Left renal pelvis (tissue), 4 donors: ENCODE results near the gene CASS4. TPM values are rescaled to one million over a fixed set of nuclear protein-coding genes. Genes with fewer than 3 reads are reported as not detected.
A peak's percentile ranks its signal among the peaks of the same experiment; 100 is the strongest.
"Not testable (repeated sequence)": the region's sequence is repeated elsewhere in the genome, so short reads cannot be mapped to it uniquely, and the experiment has no call there.

Experiments
- DNase-seq, 4 donors: peaks; one replicate each; pipeline ENCODE4 v3.0.0-alpha.2; 2013; ENCODE audit warnings: low read depth in 4 of 4, low spot score in 3 of 4
- polyA plus RNA-seq, 4 donors: library from polyadenylated mRNA; unstranded; fragments of 120-200 nt; gene quantifications; one replicate each; pipeline ENCODE4 v1.2.1, GENCODE V29; 2013; ENCODE audit not compliant: insufficient read length in 4 of 4

The CASS4 gene
- polyA plus RNA-seq, 4 donors: 0.63 to 3.3 (median 2.8) TPM

GRCh38 chr20:56392132-56392880 is 19.8 kb upstream of the CASS4 start, which contains the start of the genes AURKA and CSTF1:
AURKA (minus strand) TSS chr20:56392215; CDS start chr20:56388197, 4,018 bp downstream.
CSTF1 (plus strand) TSS chr20:56392645; CDS start chr20:56395553, 2,908 bp downstream.
- DNase-seq: peak; percentile 97 to 98 (median 97)

DNA sequence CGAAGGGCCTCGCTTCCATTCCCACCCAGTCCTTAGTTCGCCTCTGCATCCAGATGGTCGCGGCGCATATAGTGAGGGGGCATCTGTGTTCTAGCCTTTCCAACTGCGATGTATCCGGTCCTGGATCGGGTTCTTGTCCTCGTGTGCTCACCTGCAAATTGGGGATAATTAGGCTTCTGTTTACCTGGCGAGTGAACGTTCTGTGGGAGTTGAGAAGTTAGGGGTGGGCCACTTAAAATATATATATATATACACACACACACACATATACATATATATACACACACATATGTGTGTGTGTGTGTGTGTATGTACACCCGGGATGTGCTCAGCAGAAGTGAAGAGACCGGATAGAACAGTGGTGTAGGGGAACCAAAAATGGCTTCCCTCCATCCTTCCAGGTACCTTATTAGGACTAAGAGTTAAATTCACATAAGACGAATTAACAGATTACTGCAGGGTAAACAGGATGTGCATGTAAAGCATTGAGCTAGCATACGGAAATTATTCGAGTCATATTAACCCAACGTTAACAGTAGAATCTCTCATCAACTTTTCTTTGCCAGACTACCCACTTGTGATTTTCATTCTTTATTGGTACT is 19.1 kb upstream of the CASS4 start:
- no peak for DNase-seq

DNA sequence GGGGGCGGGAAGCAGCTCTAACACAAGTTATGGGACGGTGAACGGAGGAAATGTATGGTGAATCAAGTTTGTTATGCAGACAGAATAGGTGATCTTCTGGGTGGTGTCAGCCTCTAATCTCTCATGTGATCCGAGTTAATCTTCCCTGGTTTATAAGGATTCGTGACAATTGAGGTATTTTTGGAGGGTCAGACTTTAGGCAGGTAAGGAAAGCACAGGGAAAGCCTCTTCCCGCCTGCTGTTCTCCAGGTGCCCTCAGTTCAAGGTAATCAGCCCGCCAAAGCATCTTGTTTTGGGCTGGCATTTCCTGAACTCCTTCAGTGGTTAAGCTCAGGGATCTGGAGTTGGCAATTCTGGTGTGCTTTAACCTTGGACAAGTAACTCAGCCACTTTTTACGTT is 18.4 kb upstream of the CASS4 start:
- DNase-seq: no peak

- DNase-seq: no peak
Measured at GRCh38 chr20:56395166-56395565, 16.9 kb upstream of the CASS4 start.

DNA sequence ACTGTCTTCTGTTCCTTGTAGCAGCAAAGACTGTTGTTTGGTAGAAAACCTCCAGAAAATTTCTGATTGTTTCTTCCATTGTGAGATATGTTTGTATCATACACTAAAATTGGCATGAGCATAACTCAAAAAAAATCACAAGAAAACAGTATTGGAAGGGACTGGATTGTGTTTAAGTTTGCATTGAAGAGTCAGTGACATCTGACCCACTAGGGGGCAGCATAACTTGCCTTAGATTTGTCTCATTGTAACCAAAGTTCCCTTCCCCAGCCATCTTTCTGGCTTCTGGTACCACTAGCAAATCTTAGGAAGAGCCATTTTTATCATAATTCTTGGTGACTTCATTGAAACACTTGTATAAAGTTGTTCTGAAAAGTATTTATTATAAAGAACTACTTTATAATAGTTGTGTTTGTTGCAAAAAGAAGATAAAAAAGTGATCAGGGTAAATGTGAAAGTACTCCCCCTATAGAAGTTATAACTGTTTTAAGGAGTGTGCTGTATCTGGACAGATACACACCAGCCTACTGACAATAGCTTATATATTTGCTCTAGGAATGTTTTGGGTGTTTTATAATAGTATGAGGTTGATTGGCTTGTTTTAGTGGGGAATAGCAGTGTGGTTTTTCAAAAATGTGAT is 11.9 kb upstream of the CASS4 start:
- DNase-seq: peak in 1 of 4 donors; percentile 37

DNA sequence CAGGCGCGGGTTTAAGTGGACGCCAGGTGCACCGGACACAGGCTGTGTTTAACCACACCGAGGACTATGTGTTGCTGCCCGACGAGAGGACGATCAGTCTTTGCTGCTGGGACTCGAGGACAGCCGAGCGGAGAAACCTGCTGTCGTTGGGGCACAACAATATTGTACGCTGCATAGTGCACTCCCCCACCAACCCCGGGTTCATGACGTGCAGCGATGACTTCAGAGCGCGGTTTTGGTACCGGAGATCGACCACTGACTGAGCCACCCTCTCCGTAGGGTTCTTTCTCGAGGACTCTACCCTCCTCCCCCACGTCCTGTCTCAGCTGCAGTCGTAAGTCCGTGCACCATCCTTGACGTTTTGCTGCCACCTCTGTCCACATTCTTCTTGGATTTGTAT is 8.6 kb upstream of the CASS4 start:
- no peak for DNase-seq

- not testable (repeated sequence) for DNase-seq
Measured at GRCh38 chr20:56405356-56405755, 6.7 kb upstream of the CASS4 start.

- DNase-seq: no peak
Measured at GRCh38 chr20:56406910-56407309, 5.2 kb upstream of the CASS4 start.

DNA sequence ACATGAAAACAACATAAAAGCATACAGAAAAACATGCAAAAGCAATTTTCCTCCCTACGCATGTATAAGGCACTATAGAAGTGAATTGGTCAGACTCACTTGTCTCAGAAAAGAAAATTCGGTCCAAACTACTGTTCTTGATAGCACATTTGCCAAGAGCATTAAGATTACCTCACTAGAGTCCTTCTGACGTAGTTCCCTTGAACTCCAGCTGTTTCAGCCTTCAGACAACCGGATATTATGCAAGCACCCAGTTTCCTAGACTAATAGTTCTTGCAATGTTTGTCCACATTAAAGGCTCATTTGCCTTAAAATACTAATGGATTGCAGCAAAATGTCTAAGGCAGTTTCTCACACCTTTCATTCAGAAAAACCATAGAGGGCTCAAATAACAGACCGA is 2.5 kb upstream of the CASS4 start:
- DNase-seq: no peak

GRCh38 chr20:56409956-56410355 is 2.1 kb upstream of the CASS4 start:
- peak in 1 of 4 donors; percentile 35 for DNase-seq

DNA sequence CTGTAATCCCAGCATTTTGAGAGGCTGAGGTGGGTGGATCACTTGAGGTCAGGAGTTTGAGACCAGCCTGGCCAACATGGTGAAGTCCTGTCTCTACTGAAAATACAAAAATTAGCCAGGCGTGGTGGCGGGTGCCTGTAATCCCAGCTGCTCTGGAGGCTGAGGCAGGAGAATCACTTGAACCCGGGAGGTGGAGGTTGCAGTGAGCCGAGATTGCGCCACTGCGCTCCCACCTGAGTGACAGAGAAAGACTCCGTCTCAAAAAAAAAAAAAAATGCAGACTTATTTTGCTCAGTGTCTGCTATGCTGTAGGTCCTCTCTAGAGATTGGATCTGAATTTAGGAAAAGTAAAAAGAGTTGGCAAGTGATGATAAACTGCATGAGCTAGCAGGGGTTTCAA is 773 bp upstream of the CASS4 start:
- not testable (repeated sequence) for DNase-seq

DNA sequence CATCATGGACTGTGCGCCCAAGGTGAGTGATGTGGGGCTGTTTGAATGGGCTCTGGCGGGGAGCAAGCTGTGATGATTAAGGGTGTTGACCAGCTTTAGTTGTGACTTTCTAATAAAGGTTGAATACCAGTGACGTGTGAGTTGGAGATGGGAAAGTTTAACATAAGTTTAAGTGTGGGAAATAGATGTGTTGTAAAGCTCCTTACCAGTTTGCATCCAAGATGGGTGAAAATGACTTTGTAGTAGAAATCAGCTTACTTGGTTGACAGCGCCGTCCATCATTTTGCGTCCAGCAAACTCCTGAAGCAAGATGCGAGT is 372 bp downstream of the CASS4 start:
- DNase-seq: no peak

- DNase-seq: no peak
Measured at GRCh38 chr20:56412949-56413348, 889 bp downstream of the CASS4 start.

GRCh38 chr20:56414842-56415765 is 3.0 kb downstream of the CASS4 start:
- DNase-seq: no peak

- no peak for DNase-seq
Measured at GRCh38 chr20:56417402-56417801, 5.3 kb downstream of the CASS4 start.

DNA sequence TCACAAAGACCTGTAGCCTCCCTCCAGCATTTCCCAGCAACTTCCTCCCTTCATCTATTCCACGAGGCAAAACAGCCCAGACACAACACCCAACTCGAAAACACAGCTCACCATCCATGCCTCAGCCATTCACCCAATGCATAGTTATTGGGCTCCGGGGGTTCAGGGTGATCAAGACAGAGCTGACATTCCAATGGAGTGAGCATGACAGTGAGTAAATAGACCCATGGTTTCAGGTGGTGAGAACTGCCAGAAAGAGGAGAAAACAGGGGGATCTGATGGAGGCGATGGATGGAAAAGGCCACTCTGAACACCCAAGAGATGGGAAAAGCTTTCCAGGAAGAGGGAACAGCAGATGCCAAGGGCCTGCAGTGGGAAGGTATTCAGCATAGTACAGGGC is 5.9 kb downstream of the CASS4 start:
- DNase-seq: no peak

DNA sequence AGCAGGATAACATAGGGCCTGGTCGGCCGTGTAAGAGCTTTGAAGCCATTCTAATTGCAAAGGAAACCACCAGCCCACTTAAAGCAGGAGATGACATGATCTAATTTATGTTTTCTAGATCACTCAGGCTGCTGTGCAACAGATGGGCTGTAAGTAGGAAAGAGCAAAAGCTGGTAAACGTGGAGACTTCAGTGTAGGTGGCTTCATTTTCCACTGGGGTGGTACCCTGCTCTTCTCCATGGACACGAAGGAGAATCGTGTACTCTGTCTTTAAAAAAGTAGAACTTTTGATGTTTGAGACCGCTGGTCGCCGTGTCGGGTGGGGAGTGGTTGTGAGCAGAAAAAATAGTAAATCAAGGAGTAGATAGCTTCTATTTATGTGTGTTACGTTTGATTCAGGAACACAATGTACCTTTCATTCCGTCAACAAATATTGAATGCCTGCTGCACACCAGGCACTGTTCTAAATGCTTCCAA is 6.4 kb downstream of the CASS4 start:
- no peak for DNase-seq

DNA sequence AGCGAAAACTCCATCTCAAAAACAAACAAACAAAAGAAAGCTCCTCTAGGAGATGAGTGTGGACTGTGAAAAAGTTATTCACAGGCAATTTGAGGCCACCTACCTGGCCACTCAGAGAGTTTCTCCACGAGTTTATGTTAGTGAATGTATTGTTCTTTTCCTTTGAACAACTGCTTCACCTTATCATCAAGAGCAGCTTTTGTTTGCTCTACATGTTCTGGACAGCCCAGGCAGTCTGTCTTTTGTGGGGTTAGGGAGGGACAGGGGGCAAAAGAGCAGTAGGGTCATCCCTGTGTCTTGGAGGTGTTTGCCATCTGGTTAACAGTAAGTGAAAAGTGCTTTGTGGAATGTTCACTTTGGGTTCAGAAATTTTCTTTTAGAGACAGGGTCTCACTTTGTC is 8.0 kb downstream of the CASS4 start:
- no peak for DNase-seq

DNA sequence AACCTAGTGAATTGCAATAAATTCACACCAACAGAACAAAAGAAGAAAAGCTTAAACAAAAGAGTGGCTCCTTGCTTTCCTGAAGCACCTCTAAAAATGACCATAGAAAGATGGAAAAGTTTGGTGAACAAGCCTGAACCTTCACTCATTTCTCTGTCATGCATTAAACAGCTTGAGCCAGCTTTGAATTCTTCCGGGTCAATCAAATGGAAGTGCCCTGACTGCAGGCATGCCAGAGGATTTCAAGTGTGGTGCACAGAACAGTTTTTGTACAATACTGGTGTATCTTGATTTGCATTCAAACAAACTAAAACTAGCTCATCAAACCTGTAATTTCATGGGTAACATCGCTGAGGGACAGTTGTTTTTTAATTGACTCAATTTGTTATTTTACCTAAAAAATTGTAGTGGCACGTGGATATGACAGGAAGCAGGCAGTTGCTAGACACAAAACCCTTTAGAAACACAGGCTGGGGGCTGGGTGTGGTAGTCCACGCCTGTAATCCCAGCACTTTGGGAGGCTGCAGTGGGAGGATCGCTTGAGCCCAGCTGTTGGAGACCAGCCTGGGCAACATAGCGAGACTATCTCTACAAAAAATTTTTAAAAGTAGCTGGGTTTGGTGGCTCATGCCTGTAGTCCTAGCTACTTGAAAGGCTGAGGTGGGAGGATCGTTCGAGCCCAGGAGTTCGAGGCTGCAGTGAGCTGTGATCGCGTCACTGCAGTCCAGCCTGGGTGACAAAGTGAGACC is 9.1 kb downstream of the CASS4 start:
- DNase-seq: no peak
